Vagina (tissue), 2 donors: ENCODE results near the gene TAF15. TPM values are rescaled to one million over a fixed set of nuclear protein-coding genes. Genes with fewer than 3 reads are reported as not detected.

Experiments used
- DNase-seq, 2 donors: peaks; one replicate each; pipeline ENCODE4 v3.0.0-alpha.2; 2017; ENCODE audit errors: extremely low spot score in 2 of 2
- H3K27ac ChIP-seq: fragments of 200-600 bp; sonication (generic); one replicate; pipeline ENCODE4 v1.5.1; 2019
- H3K27me3 ChIP-seq: fragments of 200-600 bp; sonication (generic); one replicate; pipeline ENCODE4 v1.5.1; 2019
- H3K36me3 ChIP-seq, 2 donors: fragments of 200-600 bp; sonication (generic); one replicate each; pipeline ENCODE4 v1.5.1; 2017 to 2019
- H3K4me1 ChIP-seq: fragments of 200-600 bp; sonication (generic); one replicate; pipeline ENCODE4 v1.5.1; 2019
- H3K4me3 ChIP-seq, 2 donors: fragments of 200-600 bp; sonication (generic); 1 replicate in 1 of 2; 2 replicates in 1 of 2; pipeline ENCODE4 v1.5.1; 2016 to 2019
- H3K9me3 ChIP-seq: fragments of 200-600 bp; sonication (generic); one replicate; pipeline ENCODE4 v1.5.1; 2019
- CTCF ChIP-seq, 3 experiments: fragments of 450-650 bp in 2 of 3; fragments of 200-600 bp in 1 of 3; sonication (generic) in 1 of 3; IDR thresholded peaks; one replicate each; pipeline ENCODE4 v1.5.1; 2017 to 2019; ENCODE audit warnings: antibody characterized with exemption in 3 of 3, mild to moderate bottlenecking in 2 of 3, moderate library complexity in 2 of 3
- POLR2A ChIP-seq, 2 donors: fragments of 450-650 bp; IDR thresholded peaks; one replicate each; pipeline ENCODE4 v1.6.1; 2017; ENCODE audit warnings: antibody characterized with exemption in 2 of 2, mild to moderate bottlenecking in 2 of 2, moderate library complexity in 2 of 2
- POLR2AphosphoS5 ChIP-seq, 2 donors: sonication (generic); formaldehyde crosslinking; IDR thresholded peaks; one replicate each; pipeline ENCODE4 v1.9.0; 2017; ENCODE audit warnings: antibody characterized with exemption in 2 of 2, mild to moderate bottlenecking in 2 of 2, low read depth in 1 of 2; ENCODE audit not compliant: insufficient read depth in 1 of 2
- intact Hi-C: fragments of 100-400 bp; cut with DNase I; formaldehyde crosslinking; loops from one replicate; pipeline ENCODE4 v1.15.1; 2023
- total RNA-seq: library from RNA; depleted of rRNA; stranded (reverse); fragments of >200 nt; gene quantifications from one replicate; pipeline ENCODE4 v1.2.3, GENCODE V29; 2016

Gene TAF15
- total RNA-seq, 1 donor from 2014 or later = 74.9 TPM

- H3K27me3 ChIP-seq = no peaks in the 10 kb centered on the region
- no peak overlapping the region for H3K4me3 ChIP-seq
- H3K9me3 ChIP-seq = no peaks in the 10 kb centered on the region
- no peak for DNase-seq
- no peaks in the 10 kb centered on the region for H3K4me1 ChIP-seq
- H3K36me3 ChIP-seq = peaks cover 0 to 82% of the 10 kb centered on the region in 2 donors
- intact Hi-C loops = no loop called here
- no peak overlapping the region for H3K27ac ChIP-seq
- TF ChIP-seq CTCF (IDR thresholded peaks at IDR 0.05) (no peak), POLR2A (IDR thresholded peaks at IDR 0.05) (no peak), POLR2AphosphoS5 (IDR thresholded peaks at IDR 0.05; ENCODE audit: insufficient read depth in 1 of 2, low read depth in 1 of 2) (no peak)
These were observed 35.3 kb downstream of the TAF15 start for GRCh38 chr17:35844547-35844946.

GRCh38 chr17:35846055-35846809 is 36.9 kb downstream of the TAF15 start:
- intact Hi-C loops = no loop called here
- H3K36me3 ChIP-seq = peaks cover 0 to 66% of the 10 kb centered on the region in 2 donors

GRCh38 chr17:35847006-35847405 is 37.7 kb downstream of the TAF15 start:
- no peaks in the 10 kb centered on the region for H3K4me1 ChIP-seq
- H3K27me3 ChIP-seq = no peaks in the 10 kb centered on the region
- H3K36me3 ChIP-seq = peaks cover 0 to 58% of the 10 kb centered on the region in 2 donors
- no peaks in the 10 kb centered on the region for H3K9me3 ChIP-seq
- TF ChIP-seq CTCF (IDR thresholded peaks at IDR 0.05) (no peak), POLR2AphosphoS5 (IDR thresholded peaks at IDR 0.05; ENCODE audit: insufficient read depth in 1 of 2, low read depth in 1 of 2) (no peak)
- no peak overlapping the region for H3K4me3 ChIP-seq
- intact Hi-C loops = no loop called here
- DNase-seq = no peak
- no peak overlapping the region for H3K27ac ChIP-seq

More at GRCh38 chr17:35846055-35846809, 36.9 kb downstream of the TAF15 start:
- TF ChIP-seq POLR2A (IDR thresholded peaks at IDR 0.05) = no peak
- TF ChIP-seq CTCF (IDR thresholded peaks at IDR 0.05) = no peak
- TF ChIP-seq POLR2AphosphoS5 (IDR thresholded peaks at IDR 0.05; ENCODE audit: insufficient read depth in 1 of 2, low read depth in 1 of 2) = no peak
- no peaks in the 10 kb centered on the region for H3K4me1 ChIP-seq
- H3K27me3 ChIP-seq = no peaks in the 10 kb centered on the region
- H3K9me3 ChIP-seq = no peaks in the 10 kb centered on the region
- no peak for DNase-seq
- H3K4me3 ChIP-seq = no peak overlapping the region
- H3K27ac ChIP-seq = no peak overlapping the region

- intact Hi-C loops = no loop called here
- H3K36me3 ChIP-seq = peaks cover 0 to 50% of the 10 kb centered on the region in 2 donors
- H3K9me3 ChIP-seq = no peaks in the 10 kb centered on the region
- H3K4me3 ChIP-seq = no peak overlapping the region
- TF ChIP-seq POLR2AphosphoS5 (IDR thresholded peaks at IDR 0.05; ENCODE audit: insufficient read depth in 1 of 2, low read depth in 1 of 2) (no peak), CTCF (IDR thresholded peaks at IDR 0.05) (no peak), POLR2A (IDR thresholded peaks at IDR 0.05) (no peak)
- no peaks in the 10 kb centered on the region for H3K4me1 ChIP-seq
- DNase-seq = no peak
- H3K27ac ChIP-seq = no peak overlapping the region
- no peaks in the 10 kb centered on the region for H3K27me3 ChIP-seq
These were observed 38.5 kb downstream of the TAF15 start for GRCh38 chr17:35847633-35848373.
